IPS DF 6.9 (cell line): ENCODE data around the gene SRRT.
A peak's percentile ranks its signal among the peaks of the same experiment; 100 is the strongest.
"Not testable (repeated sequence)": the region's sequence is repeated elsewhere in the genome, so short reads cannot be mapped to it uniquely, and the experiment has no call there.

Experiments
- DNase-seq: peaks from one replicate; pipeline ENCODE4 v3.0.0-alpha.2; 2013; ENCODE audit warnings: low read depth, low spot score
- H3K27ac ChIP-seq: one replicate; pipeline ENCODE4 v1.5.1; 2013; ENCODE audit warnings: low read length, control low read depth
- H3K27me3 ChIP-seq: 2 replicates; pipeline ENCODE4 v1.6.1; 2013; ENCODE audit warnings: mild to moderate bottlenecking, low read length; ENCODE audit not compliant: control insufficient read depth, insufficient read depth
- H3K36me3 ChIP-seq: 2 replicates; pipeline ENCODE4 v1.6.1; 2013; ENCODE audit warnings: low read length; ENCODE audit not compliant: control insufficient read depth, insufficient read depth
- H3K4me1 ChIP-seq: 2 replicates; pipeline ENCODE4 v1.6.1; 2013; ENCODE audit warnings: low read length; ENCODE audit not compliant: control insufficient read depth, insufficient read depth
- H3K4me3 ChIP-seq: 2 replicates; pipeline ENCODE4 v1.5.1; 2013; ENCODE audit warnings: mild to moderate bottlenecking, low read length
- H3K9me3 ChIP-seq: 2 replicates; pipeline ENCODE4 v1.6.1; 2013; ENCODE audit warnings: low read length, inconsistent platforms; ENCODE audit not compliant: control insufficient read depth, insufficient read depth
- WGBS: extraction: QIAGEN DNeasy Blood & Tissue Kit; methylation state at CpG from one replicate; pipeline ENCODE4 v1.1.7; 2013; ENCODE audit warnings: mixed read lengths, missing lambda C conversion rate; ENCODE audit not compliant: insufficient read length, insufficient coverage; 5-methylcytosine and 5-hydroxymethylcytosine counted together

Gene SRRT

DNA sequence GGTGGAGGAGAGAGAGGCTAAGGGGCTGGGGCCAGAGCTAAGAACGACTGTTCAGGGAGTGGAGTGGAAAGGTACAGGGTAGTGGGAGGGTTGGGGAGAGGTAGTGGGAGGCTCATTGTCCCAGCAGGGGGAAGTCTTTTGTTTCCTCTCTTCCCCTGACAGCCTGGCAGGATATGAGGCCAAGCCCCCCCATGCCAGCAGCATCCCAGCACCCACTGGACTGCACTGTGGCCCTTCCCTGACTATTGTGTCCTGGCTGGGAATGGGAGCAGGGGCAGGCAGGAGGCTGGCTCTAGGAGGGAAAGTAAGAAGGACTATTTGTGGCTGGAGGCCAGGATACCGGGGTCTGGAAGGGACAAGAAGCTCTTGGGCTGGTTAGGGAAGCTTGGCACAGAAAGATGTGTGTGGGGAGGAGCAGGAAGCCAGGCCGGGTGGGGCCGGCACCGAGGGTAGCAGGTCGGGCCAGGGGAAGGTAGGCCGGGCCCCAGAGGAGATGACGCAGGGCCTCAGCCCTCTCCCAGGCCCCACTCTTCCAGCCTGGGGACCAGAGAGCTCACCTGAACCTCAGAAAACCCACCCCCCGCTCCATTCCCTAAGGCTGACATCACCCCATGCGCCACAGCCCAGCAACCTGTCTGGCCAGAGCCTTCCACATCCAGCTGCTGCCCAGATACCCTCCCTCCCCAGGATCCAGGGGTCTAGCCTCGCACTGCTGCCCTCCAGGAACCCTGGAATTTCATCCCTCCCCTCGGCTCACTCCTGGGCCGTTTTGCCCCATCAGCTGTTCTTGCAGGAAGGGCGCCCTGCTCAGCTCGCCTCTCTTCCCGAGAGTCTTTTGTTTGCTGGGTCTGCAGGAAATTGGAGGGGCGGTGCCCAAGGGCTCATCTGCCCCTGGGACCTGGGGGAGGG lies 38.7 kb upstream of the SRRT start:
- no peak for DNase-seq
- peak overlapping the region; percentile 12 for H3K27ac ChIP-seq
- no CpG with 5 or more reads among the region's 17 CpGs for WGBS
- no peaks in the 10 kb centered on the region for H3K27me3 ChIP-seq
- no peaks in the 10 kb centered on the region for H3K9me3 ChIP-seq
- H3K4me3 ChIP-seq, result peak overlapping the region; percentile 4; the same call in 1 of the 2 replicates
- no peaks in the 10 kb centered on the region for H3K36me3 ChIP-seq
- H3K4me1 ChIP-seq, result peaks cover 4% of the 10 kb centered on the region; the same call in 1 of the 2 replicates

DNA sequence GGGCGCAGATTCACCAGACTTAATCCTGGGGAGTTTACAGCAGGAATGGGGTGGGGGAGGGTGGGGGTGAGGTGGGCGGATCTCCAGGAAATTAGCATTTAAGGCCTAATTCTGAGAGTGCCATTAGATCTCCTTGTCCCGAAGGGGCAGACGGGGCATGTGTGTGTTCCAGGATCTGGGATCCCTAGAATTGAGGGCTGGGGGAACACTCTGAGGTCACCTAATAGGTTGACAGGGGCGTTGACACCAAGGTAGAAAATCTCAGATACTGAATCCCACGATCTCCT lies 38.1 kb upstream of the SRRT start:
- no peaks in the 10 kb centered on the region for H3K9me3 ChIP-seq
- H3K27me3 ChIP-seq, result no peaks in the 10 kb centered on the region
- WGBS, result no CpG with 5 or more reads among the region's 6 CpGs
- peak overlapping the region; percentile 20; the same call in 1 of the 2 replicates for H3K4me3 ChIP-seq
- DNase-seq, result no peak
- H3K36me3 ChIP-seq, result no peaks in the 10 kb centered on the region
- H3K27ac ChIP-seq, result peak overlapping the region; percentile 15
- H3K4me1 ChIP-seq, result peaks cover 4% of the 10 kb centered on the region; the same call in 1 of the 2 replicates

DNA sequence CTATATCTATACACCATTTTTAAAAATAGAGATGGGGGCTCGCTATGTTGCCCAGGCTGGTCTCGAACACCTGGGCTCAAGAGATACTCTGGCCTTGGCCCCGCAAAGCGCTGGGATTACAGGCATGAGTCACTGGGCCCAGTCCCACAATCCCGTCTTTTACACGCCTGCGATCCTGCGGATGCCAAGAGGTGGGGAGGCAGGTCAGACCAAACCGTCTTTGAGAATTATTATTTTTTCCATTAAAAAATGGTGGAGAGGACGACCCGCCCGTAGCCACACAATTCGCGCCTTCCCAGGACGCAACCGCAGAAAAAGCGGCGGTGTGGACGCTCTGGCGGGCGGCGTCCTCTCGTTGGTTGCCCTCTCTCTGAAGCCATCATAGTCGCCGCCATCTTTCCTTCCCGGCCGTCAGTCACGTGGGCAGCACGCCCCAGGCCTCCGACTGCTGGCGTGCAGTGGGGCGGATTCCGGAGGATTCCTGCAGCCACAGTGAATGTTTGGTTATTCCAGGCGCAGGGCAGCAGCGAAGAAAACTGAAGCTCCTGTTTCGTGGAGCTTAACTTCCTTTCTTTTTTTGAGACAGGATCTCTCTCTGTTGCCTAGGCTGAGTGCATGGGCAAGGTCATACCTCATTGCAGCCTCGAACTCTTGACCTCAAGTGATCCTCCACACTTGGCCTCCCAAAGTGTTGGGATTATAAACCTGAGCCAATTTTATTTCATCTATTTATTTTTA lies 37.6 kb upstream of the SRRT start:
- Histone ChIP-seq H3K4me1 (peaks cover 4% of the 10 kb centered on the region; the same call in 1 of the 2 replicates), H3K9me3 (no peaks in the 10 kb centered on the region), H3K27me3 (no peaks in the 10 kb centered on the region), H3K27ac (peak overlapping the region; percentile 15), H3K4me3 (peak overlapping the region; percentile 20; the same call in 1 of the 2 replicates), H3K36me3 (no peaks in the 10 kb centered on the region)
- no CpG with 5 or more reads among the region's 37 CpGs for WGBS
- no peak for DNase-seq

DNA sequence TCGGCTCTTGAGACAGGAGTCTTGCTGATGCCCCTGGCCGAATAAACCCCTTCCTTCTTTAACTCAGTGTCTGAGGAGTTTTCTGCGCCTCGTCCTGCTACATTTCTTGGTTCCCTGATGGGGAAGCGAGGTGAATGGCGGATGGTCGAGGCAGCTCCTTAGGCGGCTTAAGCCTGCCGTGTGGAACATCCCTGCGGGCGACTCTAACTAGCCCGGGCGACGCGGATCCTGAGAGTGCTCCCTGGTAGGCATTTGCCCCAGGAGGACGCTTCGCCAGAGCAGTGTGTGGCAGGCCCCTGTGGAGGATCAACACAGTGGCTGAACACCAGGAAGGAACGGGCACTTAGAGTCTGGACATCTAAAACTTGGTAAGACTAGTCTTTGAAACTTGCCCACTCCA lies 35.5 kb upstream of the SRRT start:
- Histone ChIP-seq H3K4me3 (no peak overlapping the region), H3K9me3 (no peaks in the 10 kb centered on the region), H3K27ac (no peak overlapping the region), H3K36me3 (no peaks in the 10 kb centered on the region), H3K27me3 (no peaks in the 10 kb centered on the region), H3K4me1 (peaks cover 4% of the 10 kb centered on the region; the same call in 1 of the 2 replicates)
- no CpG with 5 or more reads among the region's 18 CpGs for WGBS
- DNase-seq, result no peak

DNA sequence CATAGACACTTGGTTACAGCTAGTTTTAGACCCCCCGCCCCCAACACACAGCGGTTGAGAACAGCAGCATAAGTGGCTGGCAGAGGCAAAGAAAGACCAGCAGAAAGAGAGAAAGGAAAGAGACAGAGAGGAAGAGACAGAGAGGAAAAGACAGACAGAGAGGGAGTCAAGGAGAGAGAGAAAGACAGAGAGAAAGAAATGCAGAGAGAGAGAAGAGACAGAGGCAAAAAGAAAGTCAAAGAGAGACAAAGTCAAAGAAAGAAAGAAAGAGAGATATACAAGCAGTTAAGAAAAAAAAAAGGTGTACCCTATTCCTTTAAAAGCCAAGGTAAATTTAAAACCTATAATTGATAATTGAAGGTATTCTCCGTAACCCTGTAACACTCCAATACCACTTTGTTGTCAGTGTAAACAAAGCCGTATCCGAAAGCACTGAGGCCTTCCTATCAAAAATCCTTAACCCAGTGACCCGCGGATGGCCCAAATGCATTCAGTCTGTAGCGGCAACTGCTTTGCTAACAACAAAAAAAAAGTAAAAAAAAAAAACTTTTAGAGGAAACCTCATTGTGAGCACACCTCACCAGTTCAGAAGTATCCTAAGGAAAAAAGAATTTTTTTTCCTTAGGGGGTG lies 34.3 kb upstream of the SRRT start:
- WGBS, result no CpG with 5 or more reads among the region's 8 CpGs
- Histone ChIP-seq H3K27me3 (no peaks in the 10 kb centered on the region), H3K36me3 (no peaks in the 10 kb centered on the region), H3K4me3 (no peak overlapping the region), H3K27ac (no peak overlapping the region), H3K9me3 (no peaks in the 10 kb centered on the region), H3K4me1 (peaks cover 4% of the 10 kb centered on the region; the same call in 1 of the 2 replicates)
- no peak for DNase-seq

DNA sequence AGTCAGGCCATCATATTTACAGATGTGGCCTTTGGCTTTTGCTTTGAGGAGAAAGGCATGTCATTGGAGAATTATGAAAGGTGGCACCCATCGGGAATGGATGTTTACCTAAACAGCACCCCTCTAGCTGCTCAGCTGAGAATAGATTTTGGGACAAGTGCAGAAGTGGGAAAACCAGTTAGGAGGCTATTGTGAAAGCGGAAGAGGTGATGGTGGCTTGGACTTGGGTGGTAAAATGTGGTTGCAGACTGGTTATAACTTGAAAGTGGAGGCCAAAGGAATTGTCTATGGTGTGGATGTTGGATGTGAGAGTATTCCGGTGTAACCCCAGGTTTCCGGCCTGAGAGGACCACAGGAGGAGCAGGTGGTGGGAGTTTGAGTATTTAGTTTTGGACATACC lies 27.5 kb upstream of the SRRT start:
- Histone ChIP-seq H3K36me3 (no peaks in the 10 kb centered on the region), H3K4me1 (no peaks in the 10 kb centered on the region), H3K4me3 (no peak overlapping the region), H3K27ac (no peak overlapping the region), H3K9me3 (no peaks in the 10 kb centered on the region), H3K27me3 (no peaks in the 10 kb centered on the region)
- WGBS, result no CpG with 5 or more reads among the region's 4 CpGs
- DNase-seq, result no peak

DNA sequence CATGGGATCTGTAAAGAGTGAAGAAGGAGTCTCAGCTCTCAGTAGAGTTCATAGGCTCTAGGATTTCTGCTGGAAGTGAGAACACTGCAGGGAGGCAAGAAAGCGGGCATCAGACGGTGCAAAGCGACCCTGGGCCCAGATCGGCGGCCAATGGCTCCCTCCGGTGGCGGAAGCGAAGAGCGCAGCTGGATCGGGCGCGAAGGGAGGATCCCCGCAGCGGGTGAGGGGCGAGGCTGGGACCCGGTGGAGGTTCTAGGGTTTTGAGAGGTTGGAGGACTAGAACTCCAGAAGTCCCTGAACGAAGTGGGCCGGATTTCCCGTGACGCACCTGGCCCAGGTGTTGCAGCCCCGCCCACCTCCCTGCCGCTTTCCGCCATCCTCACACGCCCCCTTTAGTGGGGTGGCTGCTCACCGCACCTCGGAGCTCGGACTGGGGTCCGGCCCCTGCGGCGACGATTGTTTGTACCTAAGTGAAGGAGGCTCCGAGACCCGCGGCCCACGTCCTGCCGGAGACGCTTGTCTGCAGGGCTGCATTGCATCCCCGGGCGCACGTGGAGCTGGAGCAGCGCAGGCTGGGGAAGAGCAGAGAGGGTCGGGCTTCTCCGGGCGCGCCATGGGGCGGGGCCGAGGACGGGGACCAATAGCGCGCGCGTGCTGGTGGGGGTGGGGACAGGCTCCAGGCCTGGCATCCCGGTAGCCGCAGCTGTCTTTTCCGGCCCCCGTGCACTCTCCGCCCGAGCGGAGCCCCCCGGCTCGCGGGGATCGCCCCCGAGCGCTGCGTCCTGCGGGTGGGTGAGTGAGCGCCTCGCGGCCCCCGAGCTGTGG lies 22.6 kb upstream of the SRRT start, which contains the start of gene SLC12A9:
Gene SLC12A9 (plus strand): TSS at position 666 of the 825 bp plus-strand sequence. CDS start 1,485 bp downstream, outside the sequence.
- Histone ChIP-seq H3K27ac (no peak within 1 kb of the TSS), H3K36me3 (no peaks in the 10 kb centered on the region), H3K27me3 (no peaks in the 10 kb centered on the region), H3K4me1 (no peaks in the 10 kb centered on the region; the same call in 1 of the 2 replicates), H3K4me3 (peak within 1 kb of the TSS; percentile 92), H3K9me3 (no peaks in the 10 kb centered on the region)
- WGBS, result no CpG with 5 or more reads among the region's 71 CpGs
- no peak for DNase-seq

DNA sequence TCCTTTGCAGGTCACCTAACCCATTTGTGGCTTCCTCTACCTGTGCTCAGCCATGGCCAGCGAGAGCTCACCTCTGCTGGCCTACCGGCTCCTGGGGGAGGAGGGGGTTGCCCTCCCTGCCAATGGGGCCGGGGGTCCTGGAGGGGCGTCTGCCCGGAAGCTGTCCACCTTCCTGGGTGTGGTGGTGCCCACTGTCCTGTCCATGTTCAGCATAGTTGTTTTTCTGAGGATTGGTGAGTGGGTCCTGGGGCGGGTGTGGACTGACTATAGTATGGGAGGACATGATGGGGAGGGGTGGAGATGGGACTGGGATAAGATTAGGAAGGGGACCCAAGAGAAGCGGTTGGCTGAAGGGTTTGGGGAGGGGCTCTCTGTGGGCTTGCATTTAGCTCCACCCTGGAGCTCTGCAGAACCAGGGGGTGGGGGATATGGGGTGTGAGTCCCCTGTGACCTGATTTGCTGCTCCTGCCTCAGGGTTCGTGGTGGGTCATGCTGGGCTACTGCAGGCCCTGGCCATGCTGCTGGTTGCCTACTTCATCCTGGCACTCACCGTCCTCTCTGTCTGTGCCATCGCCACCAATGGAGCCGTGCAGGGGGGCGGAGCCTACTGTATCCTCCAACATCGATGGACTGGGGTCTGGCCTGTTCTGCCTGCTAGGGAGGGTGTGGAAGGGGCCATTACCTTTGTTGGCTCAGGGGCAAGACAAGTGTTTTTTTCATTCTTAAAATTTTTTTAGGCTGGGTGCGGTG lies 20.6 kb upstream of the SRRT start:
- H3K27me3 ChIP-seq, result no peaks in the 10 kb centered on the region
- H3K36me3 ChIP-seq, result peaks cover 6% of the 10 kb centered on the region; the same call in 1 of the 2 replicates

DNA sequence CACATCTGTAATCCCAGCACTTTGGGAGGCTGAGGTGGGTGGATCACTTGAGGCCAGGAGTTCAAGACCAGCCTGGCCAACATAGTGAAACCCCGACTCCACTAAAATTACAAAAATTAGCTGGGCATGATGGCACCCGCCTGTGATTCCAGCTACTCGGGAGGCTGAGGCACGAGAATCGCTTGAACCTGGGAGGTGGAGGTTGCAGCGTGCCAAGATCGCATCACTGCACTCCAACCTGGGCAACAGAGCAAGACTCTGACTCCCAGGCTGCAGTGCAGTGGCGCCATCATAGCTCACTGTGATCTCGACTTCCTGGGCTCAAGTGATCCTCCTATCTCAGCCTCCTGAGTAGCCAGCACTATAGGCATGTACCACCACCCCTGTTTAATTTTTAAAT lies 20.0 kb upstream of the SRRT start:
- no CpG with 5 or more reads among the region's 9 CpGs for WGBS
- H3K9me3 ChIP-seq, H3K4me1 ChIP-seq, H3K4me3 ChIP-seq, H3K36me3 ChIP-seq, H3K27me3 ChIP-seq, DNase-seq, H3K27ac ChIP-seq: not testable (repeated sequence)

More for the DNA sequence above, 20.6 kb upstream of the SRRT start:
- no peak for DNase-seq
- Histone ChIP-seq H3K9me3 (no peaks in the 10 kb centered on the region), H3K4me1 (no peaks in the 10 kb centered on the region; the same call in 1 of the 2 replicates), H3K4me3 (no peak overlapping the region), H3K27ac (no peak overlapping the region)
- WGBS, result no CpG with 5 or more reads among the region's 14 CpGs
